Activated CD4-positive, alpha-beta T cell treated with anti-CD3 and anti-CD28 coated beads for 1 hour (primary cell): ENCODE measurements around the gene SSH3.

Source experiments
- DNase-seq: peaks from one replicate; pipeline ENCODE4 v3.0.0-alpha.2; 2020

The SSH3 gene

DNA sequence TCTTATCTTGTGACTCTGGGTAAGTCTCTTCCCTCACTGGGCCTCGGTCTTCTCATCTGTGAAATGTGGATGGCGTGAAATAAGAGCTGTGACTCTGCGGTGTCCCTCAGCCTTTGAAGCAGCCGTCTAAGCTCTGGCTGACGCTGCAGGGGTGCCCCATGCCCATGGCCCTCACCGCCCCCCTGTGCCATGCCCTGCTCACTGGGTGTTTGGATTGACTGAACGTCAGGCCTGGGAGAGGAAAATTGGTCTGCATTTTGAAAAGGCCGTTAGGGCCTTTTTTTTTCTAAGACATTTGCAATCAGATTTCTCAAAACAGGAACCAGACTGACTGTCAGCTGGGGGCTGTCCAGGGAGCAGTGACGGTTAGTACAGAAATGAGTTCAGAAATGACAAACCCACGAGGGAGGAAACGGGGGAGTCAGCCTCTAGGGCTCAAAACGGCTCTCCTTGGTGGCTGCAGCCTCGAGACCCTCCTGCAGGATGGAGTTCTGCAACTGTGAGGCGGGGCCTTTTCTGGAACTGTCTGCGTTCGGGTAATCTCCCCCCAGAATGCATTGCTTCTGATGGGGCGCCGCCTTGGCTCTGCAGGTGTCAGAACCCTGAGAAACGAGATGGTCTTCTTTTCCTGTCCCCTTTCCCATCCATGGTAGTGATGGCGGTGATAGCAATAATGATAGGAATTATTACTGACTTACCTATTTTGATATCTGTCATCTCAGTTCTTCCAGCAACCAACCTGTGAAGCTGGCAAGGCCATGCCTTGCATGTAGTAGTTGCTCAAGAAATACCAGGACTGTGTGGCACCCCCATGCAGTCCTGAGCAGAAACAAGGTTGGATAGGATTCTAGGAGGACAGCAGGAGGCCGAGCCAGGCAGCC is 35.0 kb upstream of the SSH3 start:
- no peak for DNase-seq

DNA sequence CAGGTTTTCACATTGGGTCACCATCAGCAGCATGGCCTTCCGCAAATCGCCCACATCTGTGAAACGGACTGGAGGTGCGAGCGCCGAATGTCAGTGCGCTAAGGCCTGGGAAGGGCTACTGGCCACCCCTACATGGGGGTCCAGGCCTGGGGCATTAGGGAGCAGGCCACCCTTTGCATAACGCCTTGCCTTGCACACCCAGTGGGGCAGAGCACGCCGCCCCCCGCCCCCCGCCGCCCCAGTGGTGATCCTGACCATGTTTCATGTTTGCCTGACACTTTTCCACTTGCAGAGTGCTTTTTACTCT is 34.4 kb upstream of the SSH3 start:
- no peak for DNase-seq

DNA sequence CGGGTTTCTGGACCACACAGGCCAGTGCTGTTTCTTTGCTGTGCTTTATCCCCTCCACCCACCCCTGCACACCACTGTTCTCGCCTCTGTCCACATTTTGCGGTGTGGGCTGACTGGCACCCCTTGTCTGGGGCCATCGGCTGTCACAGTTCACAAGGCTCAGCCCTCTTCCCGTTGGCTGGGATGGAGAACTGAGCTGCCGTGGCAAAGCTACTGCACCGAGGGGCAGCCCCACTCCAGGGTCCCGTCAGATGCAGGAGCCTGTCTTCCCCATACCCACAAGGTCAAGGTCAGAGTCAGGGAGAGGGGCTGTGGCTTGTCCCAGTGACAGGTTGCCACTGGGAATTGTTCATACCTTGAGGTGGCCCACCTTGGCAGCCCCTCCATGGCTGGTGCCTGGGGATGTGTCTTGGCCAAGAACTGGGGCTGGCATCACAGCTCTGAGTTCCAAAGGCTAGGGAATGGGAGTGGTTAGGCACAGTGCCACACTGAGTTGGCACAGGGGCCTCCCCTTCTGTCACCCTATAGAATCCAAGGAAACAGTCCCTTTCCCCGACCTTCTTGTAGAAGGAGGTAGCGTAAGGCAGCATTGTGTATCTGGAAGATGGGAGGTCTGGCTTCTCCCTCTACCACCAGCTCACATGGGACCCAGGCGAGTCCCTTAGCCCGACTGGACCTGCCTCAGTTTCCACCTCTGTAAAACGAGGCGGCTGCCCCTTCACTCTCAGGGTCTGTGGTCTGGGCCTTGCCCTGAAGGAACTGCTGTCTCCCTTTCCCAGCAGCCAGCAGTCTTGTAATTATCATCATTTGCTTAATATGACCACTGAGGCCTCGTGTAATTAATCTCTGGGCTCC is 33.7 kb upstream of the SSH3 start:
- no peak for DNase-seq

DNA sequence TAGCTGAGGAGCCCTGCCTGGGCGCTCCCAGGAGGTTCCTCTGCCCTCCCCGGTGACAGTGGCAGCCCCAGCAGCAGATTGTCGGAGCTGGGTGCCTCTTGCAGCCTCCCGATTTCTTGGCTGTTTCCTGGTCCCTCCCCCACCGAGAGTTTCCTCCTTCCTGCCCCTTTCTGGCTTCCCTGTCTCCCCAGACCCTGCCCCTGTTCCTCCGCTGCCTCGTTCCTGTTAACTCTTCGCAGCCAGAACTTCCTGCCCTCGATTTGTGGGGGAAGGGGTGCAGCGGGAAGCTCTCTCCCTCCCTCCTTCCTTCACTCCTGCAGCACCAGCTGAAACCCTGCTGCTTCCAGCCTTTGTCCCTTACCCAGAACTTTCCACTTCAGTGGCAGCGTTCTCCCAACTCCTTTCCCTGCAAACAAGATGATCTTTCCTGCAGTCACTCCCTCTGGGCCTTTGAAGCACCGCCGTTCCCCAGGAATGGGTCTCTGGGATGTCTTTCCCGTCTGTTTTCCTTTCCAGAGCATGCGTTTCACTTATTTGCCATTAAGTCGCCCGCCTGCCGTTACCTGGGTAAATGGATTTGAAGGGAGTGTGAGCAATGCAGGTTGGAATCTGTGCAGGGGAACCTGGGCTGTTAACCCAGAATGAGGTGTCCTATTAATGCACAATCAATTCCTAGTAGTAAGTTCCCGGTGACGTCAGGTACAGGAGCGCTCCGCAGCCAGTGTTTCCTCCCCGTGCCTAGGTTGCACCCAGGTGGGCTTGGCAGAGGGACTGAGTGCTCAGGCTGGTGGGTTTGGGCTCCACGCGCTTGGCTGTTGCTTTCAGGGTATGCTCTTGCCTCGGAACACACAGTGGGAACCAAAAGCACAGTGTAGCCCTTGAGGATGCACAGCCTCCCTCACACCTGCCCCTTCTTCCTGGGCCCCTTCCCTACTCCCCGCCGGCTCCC is 32.8 kb upstream of the SSH3 start:
- no peak for DNase-seq

DNA sequence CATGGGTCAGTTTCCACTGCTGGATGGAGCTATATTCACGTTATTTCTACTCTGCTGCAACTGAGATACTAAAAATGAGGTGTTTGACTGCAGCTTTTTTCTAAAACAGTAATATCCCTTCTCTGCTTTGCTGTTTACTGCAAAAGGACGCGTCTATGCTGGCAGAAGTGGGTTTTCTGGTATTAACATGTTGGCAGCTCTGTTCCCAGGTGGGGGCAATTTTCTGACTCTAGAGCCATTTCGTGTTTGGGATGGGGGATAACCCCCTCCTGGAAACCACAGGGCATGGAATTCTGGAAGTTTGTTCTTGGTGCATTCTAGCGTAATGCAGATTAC is 32.2 kb upstream of the SSH3 start:
- no peak for DNase-seq

DNA sequence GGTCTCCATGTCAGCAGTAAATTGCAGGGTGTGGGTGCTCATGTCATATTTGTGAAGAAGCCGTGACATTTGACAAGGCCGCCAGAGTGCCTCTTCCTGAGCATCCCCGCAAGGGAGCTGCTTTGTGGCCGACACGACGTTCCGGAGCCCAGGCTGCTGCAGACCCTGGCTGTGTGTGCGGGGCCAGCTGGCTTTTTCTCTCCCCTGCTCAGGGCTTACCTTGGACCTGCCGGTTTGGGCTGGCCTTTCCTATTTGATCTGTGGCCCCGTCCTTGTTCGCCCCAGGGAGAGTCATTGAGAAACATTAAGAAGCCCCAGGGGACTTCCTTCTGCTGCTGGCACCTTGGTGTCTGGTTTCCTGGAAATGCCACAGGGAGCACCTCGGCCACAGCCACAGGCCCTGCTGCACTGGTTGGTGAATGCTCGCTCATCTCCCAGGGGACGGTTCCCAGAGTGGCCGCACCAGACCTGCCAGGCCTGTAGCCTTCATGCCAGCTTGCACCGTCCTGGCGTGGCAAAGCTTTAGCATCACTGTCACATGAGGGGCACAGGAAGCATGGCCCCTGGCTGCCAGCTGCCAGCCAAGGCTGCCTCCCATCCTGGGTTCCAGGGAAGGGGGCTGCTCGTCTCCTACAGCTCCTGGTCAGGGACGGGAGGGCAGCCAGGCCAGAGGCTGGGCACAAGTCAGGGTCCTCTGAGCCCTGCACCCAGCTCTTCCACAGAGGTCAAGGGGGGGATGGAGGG is 31.6 kb upstream of the SSH3 start:
- DNase-seq, result no peak

DNA sequence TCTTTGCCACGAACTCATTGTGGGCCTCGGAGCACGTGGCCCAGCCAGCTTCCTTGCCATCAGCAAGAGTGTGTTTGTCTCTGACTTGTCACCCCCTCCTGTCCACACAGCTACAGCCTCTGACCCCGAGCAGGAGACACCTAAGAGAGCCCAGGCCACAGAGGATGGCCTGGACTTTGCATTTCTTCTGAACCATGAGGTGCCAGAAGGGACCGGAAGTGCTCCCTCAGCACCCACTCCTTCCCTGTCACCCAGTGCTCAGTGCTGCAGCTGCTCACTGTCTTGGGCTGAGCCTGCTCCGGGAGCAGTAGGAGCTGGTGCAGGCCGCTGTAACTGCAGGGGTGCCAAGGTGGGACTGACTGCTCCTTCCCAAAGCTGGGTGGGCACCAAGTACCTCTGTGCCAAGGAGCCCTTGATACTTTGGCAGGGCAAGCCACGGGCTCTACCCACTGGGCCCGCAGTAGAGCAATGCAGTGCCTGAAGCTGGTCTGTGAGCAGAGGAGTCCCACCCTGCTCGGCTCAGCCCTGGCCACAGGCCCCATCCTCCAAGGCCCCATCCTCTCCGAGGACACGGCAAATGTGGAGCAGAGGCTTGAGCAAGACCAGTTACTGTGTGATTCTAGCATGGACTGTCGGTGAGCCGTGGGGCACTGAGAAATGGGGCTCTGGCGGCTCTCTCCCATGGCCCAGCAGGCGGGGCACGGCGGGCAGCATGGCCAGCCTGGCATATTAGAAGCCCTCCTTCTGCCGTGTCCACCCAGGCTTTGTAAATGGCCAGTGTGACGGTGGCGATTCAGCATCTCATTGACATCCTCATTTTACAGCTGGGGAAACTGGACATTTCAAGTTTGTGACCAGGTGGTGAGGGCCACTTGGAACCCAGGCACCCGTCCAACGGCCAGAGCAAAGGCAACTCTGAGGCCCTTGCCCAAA is 30.7 kb upstream of the SSH3 start:
- no peak for DNase-seq

DNA sequence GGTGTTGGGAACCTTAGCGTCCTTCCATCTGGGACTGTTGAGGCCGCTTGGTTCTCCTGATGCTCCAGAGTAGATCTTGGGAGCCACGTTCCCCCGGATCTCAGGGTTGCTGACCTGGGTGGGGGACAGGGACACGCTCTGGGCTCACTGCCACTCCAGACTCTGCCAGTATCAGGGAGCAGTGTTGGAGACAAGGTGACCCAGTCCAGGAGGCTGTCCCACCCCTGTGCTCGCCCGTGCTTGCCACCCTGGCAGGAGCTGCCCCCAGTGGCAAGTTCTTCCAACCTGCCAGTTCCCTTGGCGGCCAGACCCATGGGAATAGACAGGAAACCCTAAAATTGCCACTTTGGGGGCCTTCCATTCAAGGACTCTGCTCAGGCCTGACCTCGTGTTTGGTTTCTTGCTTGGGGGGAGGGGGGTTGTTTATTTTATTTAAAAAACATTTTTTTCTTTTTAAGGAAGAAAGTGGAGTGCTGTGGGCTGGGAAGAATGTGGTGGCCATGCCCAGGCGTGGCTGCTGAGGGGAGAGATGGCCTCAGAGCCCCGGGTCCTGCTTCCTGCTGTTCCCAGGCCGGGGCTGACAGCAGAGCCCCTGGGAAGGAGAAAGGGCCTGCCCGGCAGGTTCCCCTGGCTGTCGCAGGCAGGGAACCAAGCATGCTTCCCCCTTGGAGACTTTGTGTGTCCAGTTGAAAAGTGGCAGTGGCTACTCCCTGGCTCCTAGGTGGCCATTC is 29.9 kb upstream of the SSH3 start:
- no peak for DNase-seq

DNA sequence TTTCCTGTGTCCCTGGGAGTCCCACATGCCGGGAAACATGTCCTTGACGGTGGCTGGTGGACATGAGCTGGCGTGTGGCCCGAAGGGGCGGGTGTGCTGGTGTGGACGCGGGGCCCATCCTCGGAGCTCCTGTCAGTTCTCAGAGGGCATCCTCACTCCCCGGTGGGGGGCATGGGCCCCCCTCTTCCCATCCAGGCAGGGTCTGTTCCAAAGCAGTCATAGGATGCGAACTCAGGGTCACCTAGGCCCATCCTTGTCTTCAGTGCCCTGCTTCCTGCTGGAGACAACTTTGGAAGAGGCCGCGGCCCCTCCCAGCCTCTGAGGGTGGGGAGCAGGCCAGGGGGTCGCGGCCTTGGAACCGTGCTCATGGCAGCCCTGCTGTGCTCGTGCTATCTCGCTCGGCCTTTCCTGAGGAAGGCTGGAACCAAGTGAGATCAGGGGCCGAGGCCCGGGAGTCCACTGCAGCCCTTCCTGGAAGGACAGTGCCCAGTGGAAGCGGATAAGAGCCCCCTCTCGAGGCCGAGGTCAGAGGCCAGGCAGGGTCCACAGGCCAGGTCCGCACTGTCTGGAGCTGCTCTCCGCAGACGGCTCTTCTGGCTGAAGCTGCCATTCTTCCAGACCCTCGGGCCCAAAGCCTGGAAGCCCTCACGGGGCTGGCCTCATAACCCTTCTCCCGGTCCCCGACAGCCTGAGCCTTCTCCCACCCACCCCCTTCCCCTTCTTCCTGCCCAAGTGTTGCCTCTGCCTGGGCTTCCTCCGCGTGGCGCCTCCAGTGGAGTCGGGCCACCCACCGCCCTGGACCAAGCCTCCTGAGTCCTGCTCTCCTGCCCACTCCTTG is 28.3 kb upstream of the SSH3 start:
- no peak for DNase-seq

DNA sequence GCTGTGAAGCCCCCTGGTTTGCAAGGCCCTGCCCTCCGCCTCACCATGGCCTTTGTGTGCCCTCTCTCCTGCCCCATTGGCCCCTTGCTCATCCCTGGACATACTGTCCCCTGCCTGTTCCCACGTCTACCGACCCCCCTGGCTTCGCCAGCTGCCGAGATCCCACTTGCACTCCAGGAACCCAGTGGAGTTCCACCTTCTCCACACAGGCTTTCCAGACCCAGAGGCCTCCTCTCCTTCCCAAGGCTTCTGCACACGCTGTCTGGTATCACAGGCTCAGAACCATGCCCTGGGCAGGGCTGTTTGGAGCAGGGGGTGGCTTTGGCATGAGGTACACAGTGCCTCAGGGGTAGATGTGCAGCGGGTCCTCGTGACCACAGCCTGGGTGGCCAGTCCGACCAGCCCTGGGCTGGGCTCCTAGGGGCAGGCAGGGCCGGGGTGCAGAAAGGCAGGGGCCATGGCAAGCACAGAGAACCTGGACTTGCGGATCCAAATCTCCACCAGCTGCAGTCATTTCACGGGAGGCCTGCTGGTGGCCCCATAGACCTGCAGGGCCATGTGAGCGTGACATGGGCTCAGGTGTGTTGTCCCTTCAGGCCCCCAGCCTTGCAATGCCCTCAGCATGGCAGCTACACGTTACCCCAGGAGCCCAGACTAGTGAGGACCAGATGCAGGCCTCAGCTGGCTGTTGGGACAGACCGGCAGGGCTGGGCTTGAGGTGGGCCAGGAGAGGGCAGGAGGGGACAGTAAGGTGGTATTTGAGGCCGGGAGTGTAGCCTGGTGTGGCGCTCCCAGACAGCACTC is 27.5 kb upstream of the SSH3 start:
- DNase-seq, result no peak

DNA sequence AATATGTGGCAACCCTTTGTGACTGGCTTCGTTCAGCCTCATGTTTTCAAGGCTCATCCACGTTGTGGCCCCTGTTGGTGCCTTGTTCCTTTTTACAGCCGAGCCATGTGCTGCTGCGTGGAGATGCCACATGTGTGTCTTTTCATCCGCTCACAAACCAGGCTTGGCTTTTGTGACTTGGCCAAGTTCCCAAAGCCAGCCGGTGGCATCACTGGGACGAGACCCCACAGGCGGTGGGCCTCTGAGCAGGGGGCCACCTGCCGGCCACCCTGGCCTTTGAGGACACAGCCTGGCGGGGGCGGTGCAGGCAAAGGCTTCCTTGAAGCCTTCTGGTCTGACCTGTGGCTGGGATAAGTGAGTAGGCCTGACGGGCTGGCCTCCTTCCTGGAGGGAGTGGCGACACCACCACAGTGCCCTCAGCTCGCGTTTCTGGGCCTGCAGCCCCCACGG is 26.5 kb upstream of the SSH3 start:
- DNase-seq, result no peak

DNA sequence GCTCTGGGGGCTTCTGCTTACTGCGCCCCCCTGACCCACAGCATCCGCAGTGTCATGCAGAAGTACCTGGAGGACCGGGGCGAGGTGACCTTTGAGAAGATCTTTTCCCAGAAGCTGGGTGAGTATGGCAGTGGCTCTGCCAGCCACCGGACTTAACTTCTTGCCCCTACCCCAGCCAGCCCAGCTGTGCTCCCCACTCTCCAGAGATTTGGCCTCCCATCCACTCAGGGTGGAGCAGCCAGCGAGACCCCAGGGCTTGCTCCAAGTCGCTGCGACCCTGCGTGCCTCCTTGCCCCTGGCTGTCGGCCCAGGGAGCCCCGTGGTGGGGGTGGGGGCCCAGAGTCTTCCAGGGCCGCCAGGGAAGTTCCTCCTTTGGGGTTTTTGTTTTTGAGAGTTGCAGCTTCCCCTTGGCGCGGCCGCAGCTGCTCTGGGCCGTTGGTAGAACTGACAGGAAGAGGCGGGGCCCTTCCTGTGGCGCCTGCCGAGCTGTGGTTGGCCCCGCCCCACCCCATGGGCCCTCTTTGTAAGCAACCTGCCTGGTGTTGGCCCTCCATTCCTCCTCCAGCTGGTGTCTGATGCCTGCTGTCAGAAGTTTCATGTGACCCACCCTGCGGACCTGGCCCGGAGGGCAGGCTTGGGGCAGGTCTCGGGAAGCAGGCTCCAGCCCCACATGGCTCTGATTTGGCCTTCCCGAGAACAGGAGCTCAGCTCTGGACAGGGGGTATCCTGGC is 25.9 kb upstream of the SSH3 start:
- peak; percentile 83 for DNase-seq

DNA sequence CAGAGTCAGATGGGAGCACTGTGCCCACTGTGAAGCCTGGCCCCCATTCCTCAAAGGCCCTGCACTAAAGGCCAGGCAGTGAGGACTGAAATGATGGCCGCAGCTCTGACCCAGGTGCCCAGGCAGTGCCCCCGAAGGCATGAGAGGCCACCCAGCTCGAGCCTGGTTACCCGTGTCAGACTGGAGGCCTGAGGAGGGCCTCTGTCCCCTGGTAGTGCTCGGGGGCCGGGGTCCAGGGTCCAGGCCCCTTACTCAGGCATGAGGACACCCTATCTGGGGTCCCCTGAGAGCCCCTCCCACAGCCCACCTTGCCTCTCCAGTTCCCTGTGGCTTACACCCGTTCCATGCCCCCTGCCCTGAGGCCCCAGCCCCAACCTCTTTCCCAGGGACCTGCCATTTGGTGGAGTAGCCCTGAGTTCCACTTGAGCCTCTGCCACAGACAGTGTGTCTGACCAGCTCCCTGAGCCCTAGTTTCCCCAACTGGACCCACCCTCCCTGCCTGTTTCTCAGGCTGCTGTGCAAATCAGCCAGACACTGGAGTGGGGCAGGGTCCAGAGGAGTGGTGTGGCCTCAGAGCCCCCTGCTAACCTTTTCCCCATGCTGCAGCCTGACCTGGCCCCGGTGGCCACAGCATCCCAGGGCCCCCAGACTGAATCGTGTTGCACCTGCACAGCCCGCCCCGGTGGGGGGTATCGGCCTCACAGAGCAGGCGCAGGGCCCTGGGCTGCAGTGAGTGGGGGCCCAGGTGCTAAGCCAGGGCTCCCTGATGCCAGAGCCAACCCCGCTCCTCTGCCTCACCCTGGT is 25.0 kb upstream of the SSH3 start:
- no peak for DNase-seq

DNA sequence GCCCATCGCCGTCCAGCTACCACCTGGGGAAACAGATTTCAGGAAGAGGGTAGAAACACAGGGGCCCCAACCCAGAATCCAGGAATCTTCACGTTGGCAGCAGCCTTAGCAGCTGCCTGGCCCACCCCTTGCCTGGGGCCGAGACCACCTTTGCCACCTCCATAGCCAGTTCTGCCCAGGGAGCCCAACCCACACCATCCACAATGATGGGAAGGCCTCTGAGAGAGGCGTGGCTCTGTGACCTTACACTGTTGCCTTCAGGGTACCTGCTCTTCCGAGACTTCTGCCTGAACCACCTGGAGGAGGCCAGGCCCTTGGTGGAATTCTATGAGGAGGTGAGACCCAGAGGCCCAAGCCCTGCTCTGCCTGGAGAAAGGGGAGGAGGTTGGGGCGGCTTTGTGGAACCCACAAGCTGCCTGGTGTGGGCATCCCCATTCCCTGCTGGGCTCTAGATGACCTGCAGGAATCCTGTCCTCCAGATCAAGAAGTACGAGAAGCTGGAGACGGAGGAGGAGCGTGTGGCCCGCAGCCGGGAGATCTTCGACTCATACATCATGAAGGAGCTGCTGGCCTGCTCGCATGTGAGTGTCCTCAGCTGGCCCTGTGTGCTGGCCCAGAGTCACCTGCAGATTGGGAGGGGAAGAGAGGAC is 24.3 kb upstream of the SSH3 start:
- DNase-seq, result no peak

DNA sequence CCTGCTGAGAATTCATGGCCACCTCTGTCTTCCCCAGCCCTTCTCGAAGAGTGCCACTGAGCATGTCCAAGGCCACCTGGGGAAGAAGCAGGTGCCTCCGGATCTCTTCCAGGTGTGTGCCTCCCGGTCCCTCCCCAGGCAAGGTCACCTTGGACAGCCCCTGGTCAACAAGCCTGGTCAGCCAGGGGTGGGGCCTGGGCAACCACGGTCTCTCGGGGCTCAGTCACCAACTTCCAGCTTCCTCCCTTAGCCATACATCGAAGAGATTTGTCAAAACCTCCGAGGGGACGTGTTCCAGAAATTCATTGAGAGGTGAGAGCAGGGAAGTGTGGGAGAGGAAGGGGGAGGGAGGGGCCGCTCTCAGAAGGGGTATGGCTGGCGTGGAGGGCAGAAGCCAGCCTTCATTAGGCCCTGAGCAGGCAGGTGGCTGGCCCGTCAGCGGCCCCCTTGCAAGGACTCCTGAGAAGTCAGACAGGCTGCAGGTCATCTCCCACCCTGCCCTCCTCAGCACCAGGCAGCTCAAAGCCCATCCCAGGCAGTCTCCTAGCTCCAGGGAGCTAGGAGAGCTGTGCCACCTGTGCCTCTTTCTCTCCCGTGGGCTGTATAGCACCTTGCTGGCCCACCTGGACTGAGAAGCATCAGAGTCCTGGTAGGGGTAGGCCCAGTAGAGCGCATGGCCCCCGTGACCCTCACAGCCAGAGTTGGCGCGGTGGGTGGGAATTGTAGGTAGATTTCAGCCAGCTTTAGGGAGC is 23.6 kb upstream of the SSH3 start:
- DNase-seq, result no peak

DNA sequence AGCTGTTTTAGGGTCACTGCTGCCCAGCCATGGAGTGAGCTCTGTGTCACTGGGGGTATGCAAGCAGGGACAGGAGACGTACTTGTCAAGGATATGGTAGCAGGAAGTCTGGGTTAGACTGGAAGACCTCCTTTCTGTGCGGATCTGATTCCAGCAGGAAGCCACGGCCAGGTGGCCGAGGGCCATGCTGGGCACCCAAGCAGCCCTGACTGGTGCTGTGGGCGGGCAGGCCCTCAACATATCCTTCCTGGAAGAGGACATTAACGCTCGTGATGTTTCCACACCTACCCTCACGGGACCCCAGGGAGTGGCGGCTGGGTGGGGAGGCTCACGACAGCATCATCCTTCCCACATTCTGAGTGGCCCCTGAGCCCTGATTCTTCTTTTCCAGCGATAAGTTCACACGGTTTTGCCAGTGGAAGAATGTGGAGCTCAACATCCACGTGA is 23.0 kb upstream of the SSH3 start:
- no peak for DNase-seq
